GM12875 (cell line): ENCODE results near the gene S100PBP.

Experiments used
- H3K4me3 ChIP-seq: one replicate; pipeline ENCODE4 v1.5.1; 2011; ENCODE audit warnings: low read depth, low read length, control low read depth
- CTCF ChIP-seq: IDR thresholded peaks from 2 replicates; pipeline ENCODE4 v1.5.1; 2011; ENCODE audit warnings: low read depth, mild to moderate bottlenecking, control low read depth, inconsistent platforms, low read length, moderate library complexity, borderline replicate concordance; ENCODE audit not compliant: insufficient read depth

S100PBP gene

GRCh38 chr1:32806910-32807523, 10.4 kb upstream of the S100PBP start:
- H3K4me3 ChIP-seq: no peak overlapping the region
- no peak for TF ChIP-seq CTCF

- TF ChIP-seq CTCF: no peak
- no peak overlapping the region for H3K4me3 ChIP-seq
Measured at GRCh38 chr1:32808580-32808979, 8.9 kb upstream of the S100PBP start.

- H3K4me3 ChIP-seq: no peak overlapping the region
- TF ChIP-seq CTCF: no peak
Measured at GRCh38 chr1:32810358-32810757, 7.1 kb upstream of the S100PBP start.

- no peak for TF ChIP-seq CTCF
- no peak overlapping the region for H3K4me3 ChIP-seq
Measured at GRCh38 chr1:32811265-32811664, 6.2 kb upstream of the S100PBP start.

- H3K4me3 ChIP-seq: no peak overlapping the region
- TF ChIP-seq CTCF: no peak
Measured at GRCh38 chr1:32811917-32812316, 5.5 kb upstream of the S100PBP start.

- H3K4me3 ChIP-seq: no peak overlapping the region
- no peak for TF ChIP-seq CTCF
Measured at GRCh38 chr1:32813941-32814739, 3.3 kb upstream of the S100PBP start.

- peak overlapping the region; percentile 88 for H3K4me3 ChIP-seq
- TF ChIP-seq CTCF: no peak
Measured at GRCh38 chr1:32816676-32817158, 736 bp upstream of the S100PBP start.
